ENCODE data around the gene NREP.
"Not testable (repeated sequence)": the region's sequence is repeated elsewhere in the genome, so short reads cannot be mapped to it uniquely, and the experiment has no call there.

NREP gene

DNA sequence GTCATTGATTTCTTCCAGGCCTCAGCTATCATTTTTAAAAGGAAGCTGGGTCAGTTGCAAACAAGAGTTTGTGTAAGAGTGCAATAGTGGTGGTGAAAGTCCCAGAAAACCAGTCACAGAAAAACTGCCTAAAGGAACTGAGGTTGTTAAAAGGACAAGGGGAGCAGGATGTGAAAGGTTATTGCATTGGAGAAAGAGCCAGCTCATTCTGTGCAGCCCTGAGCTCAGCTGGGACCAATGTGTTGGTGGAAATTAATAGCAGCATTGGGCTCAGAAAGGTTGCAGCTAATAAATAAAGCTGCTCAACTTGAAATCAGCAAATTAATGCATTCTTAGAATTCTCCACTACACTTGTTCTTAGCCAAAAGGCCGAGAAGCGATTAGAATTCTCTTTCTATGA is 34.9 kb downstream of the NREP start:
- Histone ChIP-seq H3K36me3 (ENCODE audit: insufficient read depth, low read length) (peaks cover 11% of the 10 kb centered on the region; the same call in 1 of the 2 replicates), H3K4me3 (ENCODE audit: low read depth, low read length) (no peak overlapping the region), H2AFZ (ENCODE audit: low read length, unreplicated experiment) (no peak overlapping the region), H3K27me3 (ENCODE audit: insufficient read depth, low read length) (no peaks in the 10 kb centered on the region), H3K4me1 (ENCODE audit: control insufficient read depth, insufficient read depth, low read length, unreplicated experiment) (no peaks in the 10 kb centered on the region), H3K27ac (ENCODE audit: low read depth, low read length) (no peak overlapping the region), H3K79me2 (ENCODE audit: control insufficient read depth, insufficient read depth, low read length, unreplicated experiment) (no peaks in the 10 kb centered on the region)

DNA sequence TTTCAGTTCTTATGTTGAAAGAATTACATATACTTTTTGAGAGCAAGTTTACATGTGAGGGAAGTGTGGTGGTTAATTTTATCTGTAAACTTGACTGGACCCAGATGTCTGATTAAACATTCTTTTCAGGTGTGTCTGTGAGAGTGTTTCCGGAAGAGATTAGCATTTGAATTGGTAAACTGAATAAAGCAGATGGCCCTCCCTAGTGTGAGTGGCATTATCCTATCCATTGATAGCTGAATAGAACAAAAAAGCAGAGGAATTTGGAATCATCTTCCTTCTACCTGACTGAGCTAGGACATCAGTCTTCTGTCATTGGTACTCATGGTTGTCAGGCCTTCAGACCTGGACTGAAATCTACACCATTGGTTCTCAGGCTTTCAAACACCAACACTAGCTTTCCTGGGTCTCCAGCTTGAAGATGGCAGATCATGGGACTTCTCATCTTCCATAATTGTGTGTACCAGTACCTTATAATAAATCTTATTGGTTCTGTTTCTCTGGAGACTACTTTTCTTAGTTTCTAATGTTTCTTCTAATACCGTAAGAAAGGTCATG is 36.6 kb downstream of the NREP start:
- H3K79me2 ChIP-seq (ENCODE audit: control insufficient read depth, insufficient read depth, low read length, unreplicated experiment) = no peaks in the 10 kb centered on the region
- no peaks in the 10 kb centered on the region for H3K27me3 ChIP-seq (ENCODE audit: insufficient read depth, low read length)
- H3K4me3 ChIP-seq (ENCODE audit: low read depth, low read length) = no peak overlapping the region
- H2AFZ ChIP-seq (ENCODE audit: low read length, unreplicated experiment) = no peak overlapping the region
- H3K36me3 ChIP-seq (ENCODE audit: insufficient read depth, low read length) = no peaks in the 10 kb centered on the region
- no peaks in the 10 kb centered on the region for H3K4me1 ChIP-seq (ENCODE audit: control insufficient read depth, insufficient read depth, low read length, unreplicated experiment)
- H3K27ac ChIP-seq (ENCODE audit: low read depth, low read length) = no peak overlapping the region

DNA sequence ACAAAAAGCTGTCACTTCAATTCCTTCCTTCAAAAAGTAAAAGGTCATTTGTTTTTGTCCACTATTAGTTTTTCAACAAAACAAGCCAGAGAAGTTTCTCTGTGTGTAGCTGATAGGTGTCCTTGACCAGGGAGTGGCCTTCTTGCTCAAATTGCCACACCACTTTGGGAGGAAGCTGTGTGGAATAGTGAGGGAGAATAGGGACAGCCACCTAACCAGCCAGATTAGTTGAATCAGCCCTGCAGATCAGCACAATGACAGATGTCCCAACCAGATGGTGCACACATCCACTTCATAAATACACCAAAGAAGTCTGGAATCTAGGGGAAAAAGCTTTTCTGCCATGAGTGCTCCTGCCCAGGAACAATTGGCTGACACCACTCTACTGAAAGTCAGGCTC is 37.2 kb downstream of the NREP start:
- H3K4me3 ChIP-seq (ENCODE audit: low read depth, low read length) = no peak overlapping the region
- H2AFZ ChIP-seq (ENCODE audit: low read length, unreplicated experiment) = no peak overlapping the region
- no peak overlapping the region for H3K27ac ChIP-seq (ENCODE audit: low read depth, low read length)
- H3K36me3 ChIP-seq (ENCODE audit: insufficient read depth, low read length) = no peaks in the 10 kb centered on the region
- no peaks in the 10 kb centered on the region for H3K27me3 ChIP-seq (ENCODE audit: insufficient read depth, low read length)
- H3K4me1 ChIP-seq (ENCODE audit: control insufficient read depth, insufficient read depth, low read length, unreplicated experiment) = no peaks in the 10 kb centered on the region
- no peaks in the 10 kb centered on the region for H3K79me2 ChIP-seq (ENCODE audit: control insufficient read depth, insufficient read depth, low read length, unreplicated experiment)

DNA sequence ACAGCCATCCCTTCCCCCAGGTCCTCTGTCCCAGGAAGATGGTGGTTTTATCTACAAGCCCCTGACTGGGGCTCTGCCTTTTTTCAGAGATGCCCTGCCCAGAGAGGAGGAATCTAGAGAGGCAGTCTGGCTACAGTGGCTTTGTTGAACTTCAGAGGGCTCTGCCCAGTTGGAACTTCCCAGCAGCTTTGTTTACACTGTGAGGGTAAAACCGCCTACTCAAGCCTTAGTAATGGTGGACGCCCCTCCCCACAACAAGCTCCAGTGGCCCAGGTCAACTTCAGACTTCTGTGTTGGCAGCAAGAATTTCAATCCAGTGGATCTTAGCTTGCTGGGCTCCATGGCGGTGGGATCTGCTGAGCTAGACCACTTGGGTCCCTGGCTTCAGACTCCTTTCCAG is 40.2 kb downstream of the NREP start:
- not testable (repeated sequence) for H3K27ac ChIP-seq (ENCODE audit: low read depth, low read length); H3K36me3 ChIP-seq (ENCODE audit: insufficient read depth, low read length); H2AFZ ChIP-seq (ENCODE audit: low read length, unreplicated experiment); H3K27me3 ChIP-seq (ENCODE audit: insufficient read depth, low read length); H3K79me2 ChIP-seq (ENCODE audit: control insufficient read depth, insufficient read depth, low read length, unreplicated experiment); H3K4me3 ChIP-seq (ENCODE audit: low read depth, low read length); H3K4me1 ChIP-seq (ENCODE audit: control insufficient read depth, insufficient read depth, low read length, unreplicated experiment)

DNA sequence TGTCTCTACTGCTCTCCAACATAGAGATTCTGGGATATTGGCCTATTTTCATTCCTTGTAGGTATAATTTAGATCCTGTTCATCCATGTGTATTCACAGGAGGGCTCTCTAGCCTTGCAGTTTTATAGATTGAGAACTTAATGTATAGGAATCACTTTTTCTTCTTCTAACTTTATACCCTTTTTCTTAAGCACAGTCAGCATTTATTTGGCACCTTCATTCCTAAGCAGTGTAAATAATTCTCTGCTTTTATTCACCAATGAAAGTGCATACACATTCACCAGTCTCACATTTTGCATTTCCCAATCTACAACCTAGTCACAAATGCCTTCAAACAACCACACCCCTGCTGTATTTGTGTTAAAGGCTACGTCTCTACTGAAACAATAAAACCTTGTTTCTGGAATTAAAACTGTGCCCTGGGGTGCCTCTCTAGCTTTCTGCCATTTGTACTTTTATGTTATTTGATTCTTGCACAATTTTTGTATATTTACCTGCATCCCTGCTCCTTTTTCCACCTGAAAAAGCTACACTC is 49.3 kb downstream of the NREP start:
- Histone ChIP-seq H3K4me3 (ENCODE audit: low read depth, low read length) (no peak overlapping the region), H2AFZ (ENCODE audit: low read length, unreplicated experiment) (no peak overlapping the region), H3K27ac (ENCODE audit: low read depth, low read length) (no peak overlapping the region), H3K4me1 (ENCODE audit: control insufficient read depth, insufficient read depth, low read length, unreplicated experiment) (no peaks in the 10 kb centered on the region), H3K36me3 (ENCODE audit: insufficient read depth, low read length) (no peaks in the 10 kb centered on the region), H3K79me2 (ENCODE audit: control insufficient read depth, insufficient read depth, low read length, unreplicated experiment) (no peaks in the 10 kb centered on the region), H3K27me3 (ENCODE audit: insufficient read depth, low read length) (no peaks in the 10 kb centered on the region)

DNA sequence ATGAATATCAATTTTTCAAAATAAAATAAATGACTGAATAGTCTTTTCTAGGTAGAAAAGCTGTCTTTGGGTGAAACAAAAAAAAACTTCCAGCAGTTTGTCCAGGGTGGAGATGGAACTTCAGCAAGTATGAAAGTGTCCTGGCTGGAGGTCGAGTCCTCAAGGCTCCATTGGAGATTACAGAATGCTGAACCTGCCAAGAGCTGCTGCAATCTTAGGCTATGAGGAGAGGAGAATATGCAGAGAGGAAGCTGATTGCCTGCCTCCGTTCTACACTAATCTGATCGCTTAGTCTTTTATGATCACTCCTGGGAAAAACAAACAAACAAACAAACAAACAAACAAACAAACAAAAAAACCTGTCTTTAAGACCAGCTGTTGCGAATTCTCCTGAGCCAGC is 50.6 kb downstream of the NREP start:
- no peaks in the 10 kb centered on the region for H3K79me2 ChIP-seq (ENCODE audit: control insufficient read depth, insufficient read depth, low read length, unreplicated experiment)
- no peak overlapping the region for H3K4me3 ChIP-seq (ENCODE audit: low read depth, low read length)
- H3K4me1 ChIP-seq (ENCODE audit: control insufficient read depth, insufficient read depth, low read length, unreplicated experiment) = no peaks in the 10 kb centered on the region
- H3K27ac ChIP-seq (ENCODE audit: low read depth, low read length) = no peak overlapping the region
- H2AFZ ChIP-seq (ENCODE audit: low read length, unreplicated experiment) = no peak overlapping the region
- H3K36me3 ChIP-seq (ENCODE audit: insufficient read depth, low read length) = no peaks in the 10 kb centered on the region
- H3K27me3 ChIP-seq (ENCODE audit: insufficient read depth, low read length) = no peaks in the 10 kb centered on the region

DNA sequence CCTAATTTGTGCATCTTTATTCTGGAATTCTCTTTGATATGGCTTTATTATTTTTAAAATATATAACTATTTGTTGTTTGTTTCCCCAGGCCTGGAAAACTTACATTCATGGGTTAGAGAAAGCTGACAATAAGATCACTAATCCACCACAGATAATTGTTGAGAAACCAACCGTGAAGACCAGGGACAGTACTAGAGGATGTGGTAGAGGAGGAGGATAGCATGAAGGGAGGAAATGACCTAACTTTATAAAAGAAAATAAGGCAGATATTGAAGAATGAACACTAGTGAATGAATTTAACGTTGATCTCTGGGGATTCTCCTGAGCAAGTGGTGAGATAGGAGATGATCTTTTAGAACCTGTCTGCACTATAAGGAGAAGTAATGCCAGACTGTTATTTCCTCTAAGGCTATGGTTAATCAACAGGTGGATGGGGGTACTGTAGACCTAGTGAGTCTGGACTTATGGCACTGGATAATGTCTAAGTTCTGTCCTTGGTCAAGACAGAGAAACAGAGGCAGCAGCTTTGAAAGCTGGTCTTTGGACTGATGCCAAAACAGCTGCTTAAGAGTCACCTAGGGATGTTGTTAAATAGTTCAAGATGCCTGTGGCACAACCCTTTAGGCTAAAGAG is 52.4 kb downstream of the NREP start:
- H2AFZ ChIP-seq (ENCODE audit: low read length, unreplicated experiment) = no peak overlapping the region
- H3K27ac ChIP-seq (ENCODE audit: low read depth, low read length) = no peak overlapping the region
- H3K4me1 ChIP-seq (ENCODE audit: control insufficient read depth, insufficient read depth, low read length, unreplicated experiment) = no peaks in the 10 kb centered on the region
- H3K36me3 ChIP-seq (ENCODE audit: insufficient read depth, low read length) = no peaks in the 10 kb centered on the region
- no peaks in the 10 kb centered on the region for H3K27me3 ChIP-seq (ENCODE audit: insufficient read depth, low read length)
- no peak overlapping the region for H3K4me3 ChIP-seq (ENCODE audit: low read depth, low read length)
- no peaks in the 10 kb centered on the region for H3K79me2 ChIP-seq (ENCODE audit: control insufficient read depth, insufficient read depth, low read length, unreplicated experiment)

DNA sequence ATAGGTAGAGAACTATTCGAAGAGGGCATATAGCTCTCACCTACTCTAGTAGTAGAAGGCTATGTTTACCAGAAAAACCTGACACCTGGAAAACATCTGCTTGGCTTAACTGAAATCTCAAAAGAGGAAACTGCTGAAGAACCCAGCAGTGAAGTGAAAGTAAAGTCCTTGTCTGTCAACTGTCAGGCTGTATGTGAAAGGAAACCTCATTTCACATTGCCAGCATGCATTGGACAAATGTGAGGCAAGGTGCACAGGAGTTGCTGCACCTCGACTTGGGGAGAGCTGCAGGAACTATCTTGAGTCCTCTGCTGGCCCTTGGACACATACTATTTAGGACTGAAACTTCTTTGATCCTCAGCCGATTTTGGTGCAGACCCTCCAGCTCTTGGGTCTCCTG is 53.3 kb downstream of the NREP start:
- H3K36me3 ChIP-seq (ENCODE audit: insufficient read depth, low read length) = no peaks in the 10 kb centered on the region
- H3K79me2 ChIP-seq (ENCODE audit: control insufficient read depth, insufficient read depth, low read length, unreplicated experiment) = no peaks in the 10 kb centered on the region
- H3K27ac ChIP-seq (ENCODE audit: low read depth, low read length) = no peak overlapping the region
- no peak overlapping the region for H3K4me3 ChIP-seq (ENCODE audit: low read depth, low read length)
- H2AFZ ChIP-seq (ENCODE audit: low read length, unreplicated experiment) = no peak overlapping the region
- no peaks in the 10 kb centered on the region for H3K4me1 ChIP-seq (ENCODE audit: control insufficient read depth, insufficient read depth, low read length, unreplicated experiment)
- no peaks in the 10 kb centered on the region for H3K27me3 ChIP-seq (ENCODE audit: insufficient read depth, low read length)

DNA sequence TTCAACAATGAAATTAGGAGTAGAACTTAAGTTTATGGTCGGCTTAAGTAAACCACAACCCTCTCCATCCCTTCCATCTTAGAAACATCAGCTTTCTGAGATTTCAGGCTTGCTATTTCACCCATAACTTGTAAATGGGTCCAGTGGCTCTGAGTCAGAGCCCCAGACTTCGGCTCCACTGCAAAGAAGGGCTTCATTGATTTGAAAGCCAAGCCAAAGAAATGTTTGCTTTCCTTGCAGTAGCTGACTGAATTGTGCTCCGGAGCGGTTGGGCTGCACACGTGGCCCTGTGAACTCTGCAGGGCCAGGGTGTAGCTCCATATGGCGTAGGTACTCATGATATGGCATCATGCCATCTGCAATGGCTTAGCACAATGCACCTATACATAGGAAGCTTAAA is 57.0 kb downstream of the NREP start:
- H3K36me3 ChIP-seq (ENCODE audit: insufficient read depth, low read length) = no peaks in the 10 kb centered on the region
- no peak overlapping the region for H3K27ac ChIP-seq (ENCODE audit: low read depth, low read length)
- H3K4me3 ChIP-seq (ENCODE audit: low read depth, low read length) = no peak overlapping the region
- no peak overlapping the region for H2AFZ ChIP-seq (ENCODE audit: low read length, unreplicated experiment)
- no peaks in the 10 kb centered on the region for H3K27me3 ChIP-seq (ENCODE audit: insufficient read depth, low read length)
- H3K4me1 ChIP-seq (ENCODE audit: control insufficient read depth, insufficient read depth, low read length, unreplicated experiment) = peaks cover 7% of the 10 kb centered on the region
- H3K79me2 ChIP-seq (ENCODE audit: control insufficient read depth, insufficient read depth, low read length, unreplicated experiment) = no peaks in the 10 kb centered on the region

DNA sequence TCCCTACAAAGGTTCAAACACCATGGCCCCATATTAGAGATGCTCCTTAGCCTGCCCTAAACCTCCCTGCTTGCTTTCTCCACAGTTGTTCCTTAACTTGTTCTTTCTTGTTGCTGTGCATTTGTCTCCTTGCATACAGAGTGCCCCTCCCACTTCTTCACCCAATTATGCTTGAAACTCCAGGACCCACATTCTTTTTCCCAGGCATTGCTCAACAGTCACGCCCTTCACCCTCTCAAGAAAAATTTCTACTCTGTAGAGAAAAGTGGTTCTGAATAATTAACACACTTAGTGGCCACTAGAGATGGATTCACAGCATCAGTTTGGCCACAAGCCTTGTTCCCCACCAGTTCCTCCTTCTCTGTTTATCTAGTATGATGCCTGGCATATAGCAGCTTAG is 57.7 kb downstream of the NREP start:
- no peak overlapping the region for H3K27ac ChIP-seq (ENCODE audit: low read depth, low read length)
- no peaks in the 10 kb centered on the region for H3K36me3 ChIP-seq (ENCODE audit: insufficient read depth, low read length)

More for the DNA sequence above, 57.7 kb downstream of the NREP start:
- H2AFZ ChIP-seq (ENCODE audit: low read length, unreplicated experiment) = no peak overlapping the region
- H3K79me2 ChIP-seq (ENCODE audit: control insufficient read depth, insufficient read depth, low read length, unreplicated experiment) = no peaks in the 10 kb centered on the region
- no peak overlapping the region for H3K4me3 ChIP-seq (ENCODE audit: low read depth, low read length)
- no peaks in the 10 kb centered on the region for H3K27me3 ChIP-seq (ENCODE audit: insufficient read depth, low read length)
- H3K4me1 ChIP-seq (ENCODE audit: control insufficient read depth, insufficient read depth, low read length, unreplicated experiment) = peaks cover 13% of the 10 kb centered on the region
